Measurements from ENCODE around the gene DECR2. TPM values are rescaled to one million over a fixed set of nuclear protein-coding genes. Genes with fewer than 3 reads are reported as not detected.

DECR2 gene
- total RNA-seq, 1 donor from 2014 or later, result 17.9 TPM

DNA sequence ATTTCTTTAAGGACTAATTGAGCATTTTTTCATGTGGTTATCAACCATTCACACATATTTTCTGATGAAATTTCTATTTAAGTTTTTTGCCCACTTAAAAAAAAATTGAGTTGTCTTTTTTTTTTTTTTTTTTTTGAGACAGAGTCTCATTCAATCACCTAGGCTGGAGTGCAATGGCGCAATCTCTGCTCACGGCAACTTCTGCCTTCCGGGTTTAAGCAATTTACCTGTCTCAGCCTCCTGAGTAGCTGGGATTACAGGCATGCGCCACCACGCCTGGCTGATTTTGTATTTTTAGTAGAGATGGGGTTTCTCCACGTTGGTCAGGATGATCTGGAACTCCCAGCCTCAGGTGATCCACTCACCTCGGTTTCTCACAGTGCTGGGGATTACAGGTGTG lies 58.1 kb downstream of the DECR2 start:
- Histone ChIP-seq H3K4me3 (no peak overlapping the region), H3K36me3 (peaks cover 0 to 8% of the 10 kb centered on the region in 2 donors), H3K27ac (no peak overlapping the region), H3K9me3 (no peaks in the 10 kb centered on the region), H3K4me1 (peaks cover 17% of the 10 kb centered on the region), H3K27me3 (no peaks in the 10 kb centered on the region)
- TF ChIP-seq POLR2A (IDR thresholded peaks at IDR 0.05), result no peak
- TF ChIP-seq POLR2AphosphoS5 (IDR thresholded peaks at IDR 0.05; ENCODE audit: insufficient read depth in 1 of 2, low read depth in 1 of 2), result no peak
- TF ChIP-seq, protein P1, sequence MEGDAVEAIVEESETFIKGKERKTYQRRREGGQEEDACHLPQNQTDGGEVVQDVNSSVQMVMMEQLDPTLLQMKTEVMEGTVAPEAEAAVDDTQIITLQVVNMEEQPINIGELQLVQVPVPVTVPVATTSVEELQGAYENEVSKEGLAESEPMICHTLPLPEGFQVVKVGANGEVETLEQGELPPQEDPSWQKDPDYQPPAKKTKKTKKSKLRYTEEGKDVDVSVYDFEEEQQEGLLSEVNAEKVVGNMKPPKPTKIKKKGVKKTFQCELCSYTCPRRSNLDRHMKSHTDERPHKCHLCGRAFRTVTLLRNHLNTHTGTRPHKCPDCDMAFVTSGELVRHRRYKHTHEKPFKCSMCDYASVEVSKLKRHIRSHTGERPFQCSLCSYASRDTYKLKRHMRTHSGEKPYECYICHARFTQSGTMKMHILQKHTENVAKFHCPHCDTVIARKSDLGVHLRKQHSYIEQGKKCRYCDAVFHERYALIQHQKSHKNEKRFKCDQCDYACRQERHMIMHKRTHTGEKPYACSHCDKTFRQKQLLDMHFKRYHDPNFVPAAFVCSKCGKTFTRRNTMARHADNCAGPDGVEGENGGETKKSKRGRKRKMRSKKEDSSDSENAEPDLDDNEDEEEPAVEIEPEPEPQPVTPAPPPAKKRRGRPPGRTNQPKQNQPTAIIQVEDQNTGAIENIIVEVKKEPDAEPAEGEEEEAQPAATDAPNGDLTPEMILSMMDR (IDR thresholded peaks at IDR 0.05), result no peak
- no peak for DNase-seq (ENCODE audit: extremely low spot score in 2 of 2)
- intact Hi-C loops (cut with DNase I), result no loop called here

DNA sequence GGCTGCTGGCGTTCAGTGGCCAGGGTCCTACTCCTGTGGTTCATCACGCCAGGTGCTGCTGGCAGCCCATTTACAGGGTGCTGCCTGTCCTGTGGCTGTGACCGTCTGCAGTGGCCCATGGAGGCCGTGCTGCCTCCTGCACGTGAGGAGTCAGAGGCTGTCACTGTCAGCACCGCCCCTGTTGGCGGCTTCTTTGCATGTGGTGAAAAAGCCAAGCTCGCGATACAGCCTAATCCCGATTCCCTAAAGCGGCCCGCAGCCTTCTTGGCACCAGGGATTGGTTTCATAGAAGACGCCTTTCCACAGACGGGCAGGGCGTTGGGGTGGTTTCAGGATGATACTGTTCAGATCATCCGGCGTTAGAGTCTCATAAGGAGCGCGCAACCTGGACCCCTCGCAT lies 59.1 kb downstream of the DECR2 start:
- DNase-seq (ENCODE audit: extremely low spot score in 2 of 2), result no peak
- Histone ChIP-seq H3K27ac (no peak overlapping the region), H3K9me3 (no peaks in the 10 kb centered on the region), H3K4me3 (no peak overlapping the region), H3K27me3 (no peaks in the 10 kb centered on the region), H3K36me3 (peaks cover 0 to 8% of the 10 kb centered on the region in 2 donors), H3K4me1 (peaks cover 17% of the 10 kb centered on the region)
- intact Hi-C loops (cut with DNase I), result no loop called here
- no peak for TF ChIP-seq POLR2AphosphoS5 (IDR thresholded peaks at IDR 0.05; ENCODE audit: insufficient read depth in 1 of 2, low read depth in 1 of 2)
- no peak for TF ChIP-seq POLR2A (IDR thresholded peaks at IDR 0.05)
- TF ChIP-seq, protein P1 (IDR thresholded peaks at IDR 0.05), result no peak

Small RNA genes lying within 50 kb of the gene (small RNA-seq; reads per million reads assigned to genes)
- not detected for gene RF00019

Other genes with a start within 250 kb of the DECR2 start
- not detected for gene HBZ, start 249.2 kb upstream of the DECR2 start, total RNA-seq
- gene HBM, start 235.9 kb upstream of the DECR2 start, total RNA-seq, result not detected
- gene HBA2, start 229.0 kb upstream of the DECR2 start, total RNA-seq, result 697 TPM
- gene HBA1, start 225.2 kb upstream of the DECR2 start, total RNA-seq, result 523 TPM
- not detected for gene HBQ1, start 221.4 kb upstream of the DECR2 start, total RNA-seq
- 79.3 TPM for gene LUC7L, start 172.4 kb upstream of the DECR2 start, total RNA-seq
- gene FAM234A, start 167.1 kb upstream of the DECR2 start, total RNA-seq, result 23.3 TPM
- gene RGS11, start 125.9 kb upstream of the DECR2 start, total RNA-seq, result 5.4 TPM
- gene ARHGDIG, start 121.3 kb upstream of the DECR2 start, total RNA-seq, result not detected
- gene PDIA2, start 118.7 kb upstream of the DECR2 start, total RNA-seq, result not detected
- 16.9 TPM for gene AXIN1, start 49.2 kb upstream of the DECR2 start, total RNA-seq
- gene MRPL28, start 31.3 kb upstream of the DECR2 start, total RNA-seq, result 96.5 TPM
- gene PGAP6, start 19.9 kb upstream of the DECR2 start, total RNA-seq, result 38.3 TPM
- gene NME4, start 4.7 kb upstream of the DECR2 start, total RNA-seq, result 88.6 TPM
- 36.6 TPM for gene RAB11FIP3, start 23.8 kb downstream of the DECR2 start, total RNA-seq
- 38.3 TPM for gene CAPN15, start 125.8 kb downstream of the DECR2 start, total RNA-seq
- gene PRR35, start 158.5 kb downstream of the DECR2 start, total RNA-seq, result not detected
- 0.74 TPM for gene NHLRC4, start 165.1 kb downstream of the DECR2 start, total RNA-seq
- gene PIGQ, start 168.1 kb downstream of the DECR2 start, total RNA-seq, result 26.0 TPM
- gene RAB40C, start 188.2 kb downstream of the DECR2 start, total RNA-seq, result 41.3 TPM
- 3.2 TPM for gene WFIKKN1, start 229.1 kb downstream of the DECR2 start, total RNA-seq
- gene METTL26, start 234.4 kb downstream of the DECR2 start, total RNA-seq, result 187 TPM
- gene MCRIP2, start 239.9 kb downstream of the DECR2 start, total RNA-seq, result 27.0 TPM
- gene WDR90, start 247.5 kb downstream of the DECR2 start, total RNA-seq, result 34.9 TPM

Measured in vagina (tissue), 2 donors.